DND-41 (cell line): ENCODE results near the gene DLK2.

Experiments
- EZH2 ChIP-seq: IDR thresholded peaks from 3 replicates; pipeline ENCODE4 v1.6.1; 2012; ENCODE audit warnings: borderline replicate concordance, low read depth, mild to moderate bottlenecking, moderate library complexity, low read length, inconsistent platforms; ENCODE audit not compliant: severe bottlenecking
- TF ChIP-seq, protein P1 (sequence below): IDR thresholded peaks from 2 replicates; pipeline ENCODE4 v1.5.1; 2012; ENCODE audit warnings: borderline replicate concordance, low read length, moderate library complexity, mild to moderate bottlenecking; ENCODE audit not compliant: poor library complexity, severe bottlenecking; ENCODE audit errors: extremely low read depth

- TF ChIP-seq, protein P1, sequence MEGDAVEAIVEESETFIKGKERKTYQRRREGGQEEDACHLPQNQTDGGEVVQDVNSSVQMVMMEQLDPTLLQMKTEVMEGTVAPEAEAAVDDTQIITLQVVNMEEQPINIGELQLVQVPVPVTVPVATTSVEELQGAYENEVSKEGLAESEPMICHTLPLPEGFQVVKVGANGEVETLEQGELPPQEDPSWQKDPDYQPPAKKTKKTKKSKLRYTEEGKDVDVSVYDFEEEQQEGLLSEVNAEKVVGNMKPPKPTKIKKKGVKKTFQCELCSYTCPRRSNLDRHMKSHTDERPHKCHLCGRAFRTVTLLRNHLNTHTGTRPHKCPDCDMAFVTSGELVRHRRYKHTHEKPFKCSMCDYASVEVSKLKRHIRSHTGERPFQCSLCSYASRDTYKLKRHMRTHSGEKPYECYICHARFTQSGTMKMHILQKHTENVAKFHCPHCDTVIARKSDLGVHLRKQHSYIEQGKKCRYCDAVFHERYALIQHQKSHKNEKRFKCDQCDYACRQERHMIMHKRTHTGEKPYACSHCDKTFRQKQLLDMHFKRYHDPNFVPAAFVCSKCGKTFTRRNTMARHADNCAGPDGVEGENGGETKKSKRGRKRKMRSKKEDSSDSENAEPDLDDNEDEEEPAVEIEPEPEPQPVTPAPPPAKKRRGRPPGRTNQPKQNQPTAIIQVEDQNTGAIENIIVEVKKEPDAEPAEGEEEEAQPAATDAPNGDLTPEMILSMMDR, result no peak
- no peak for TF ChIP-seq EZH2
Measured at GRCh38 chr6:43433148-43433547, 22.2 kb downstream of the DLK2 start.
